22Rv1 (cell line): ENCODE measurements around the gene TRAK1.

ENCODE experiments used
- H3K27ac ChIP-seq: fragments of 450-650 bp; 2 replicates; pipeline ENCODE4 v1.5.1; 2017
- CTCF ChIP-seq: fragments of 450-650 bp; IDR thresholded peaks from 2 replicates; pipeline ENCODE4 v1.5.1; 2017; ENCODE audit warnings: mild to moderate bottlenecking
- ZFX ChIP-seq: fragments of 450-650 bp; IDR thresholded peaks from 2 replicates; pipeline ENCODE4 v1.6.1; 2017; ENCODE audit warnings: antibody characterized with exemption, borderline replicate concordance

TRAK1 gene

GRCh38 chr3:42169579-42170120 lies 78.5 kb downstream of the TRAK1 start:
- no peak for TF ChIP-seq CTCF
- TF ChIP-seq ZFX, result no peak
- no peak overlapping the region for H3K27ac ChIP-seq

GRCh38 chr3:42172047-42172654 lies 81.0 kb downstream of the TRAK1 start:
- H3K27ac ChIP-seq, result no peak overlapping the region
- TF ChIP-seq CTCF, result no peak
- no peak for TF ChIP-seq ZFX

GRCh38 chr3:42173307-42173706 lies 82.2 kb downstream of the TRAK1 start:
- H3K27ac ChIP-seq, result no peak overlapping the region
- TF ChIP-seq ZFX (no peak), CTCF (no peak)

- TF ChIP-seq ZFX (no peak), CTCF (no peak)
- H3K27ac ChIP-seq, result no peak overlapping the region
These were observed 83.7 kb downstream of the TRAK1 start for GRCh38 chr3:42174679-42175385.

- H3K27ac ChIP-seq, result no peak overlapping the region
- TF ChIP-seq CTCF, result no peak
- TF ChIP-seq ZFX, result no peak
These were observed 84.5 kb downstream of the TRAK1 start for GRCh38 chr3:42175386-42176240.

- no peak for TF ChIP-seq CTCF
- no peak for TF ChIP-seq ZFX
- H3K27ac ChIP-seq, result no peak overlapping the region
These were observed 85.3 kb downstream of the TRAK1 start for GRCh38 chr3:42176242-42177034.
